Measurements from ENCODE around the gene TRMT11. TPM values are rescaled to one million over a fixed set of nuclear protein-coding genes. Genes with fewer than 3 reads are reported as not detected.

TRMT11 gene
- total and polyA plus RNA-seq, 2 of the 13 experiments (the other 11 are each of a cell fraction or from before 2014, with no cell fraction given): 42.2 to 81.9 TPM

DNA sequence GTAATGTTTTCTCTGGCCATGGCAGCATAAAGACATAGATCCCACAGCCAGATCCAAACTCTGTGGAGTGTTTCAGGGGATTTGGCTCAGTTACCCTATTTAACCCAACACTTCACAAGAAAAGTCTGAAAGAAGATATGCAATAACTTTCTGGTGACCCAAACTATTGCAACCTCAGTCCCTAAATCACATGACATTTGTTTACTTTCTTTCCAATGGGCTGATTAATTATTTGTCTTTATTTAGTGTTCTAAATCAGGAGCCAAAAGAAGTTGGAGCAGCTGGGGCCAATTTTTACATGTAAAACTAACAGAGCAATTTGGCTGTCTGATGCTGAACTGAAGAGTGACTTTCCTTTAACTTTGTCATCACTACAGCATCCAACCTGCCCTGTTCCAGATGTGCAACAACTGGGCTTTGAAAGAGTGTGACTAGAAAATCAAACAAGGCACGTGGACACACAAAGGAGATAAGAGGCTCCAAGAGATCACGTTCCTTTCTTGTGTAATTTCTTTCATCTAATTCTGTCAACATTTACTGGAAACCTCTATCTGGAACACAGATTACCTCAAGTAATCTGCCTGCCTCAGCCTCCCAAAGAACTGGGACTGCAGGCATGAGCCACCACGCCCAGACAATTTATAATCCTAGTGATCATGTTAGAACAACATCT lies 90.8 kb downstream of the TRMT11 start (continued):
- TF ChIP-seq, protein P1, sequence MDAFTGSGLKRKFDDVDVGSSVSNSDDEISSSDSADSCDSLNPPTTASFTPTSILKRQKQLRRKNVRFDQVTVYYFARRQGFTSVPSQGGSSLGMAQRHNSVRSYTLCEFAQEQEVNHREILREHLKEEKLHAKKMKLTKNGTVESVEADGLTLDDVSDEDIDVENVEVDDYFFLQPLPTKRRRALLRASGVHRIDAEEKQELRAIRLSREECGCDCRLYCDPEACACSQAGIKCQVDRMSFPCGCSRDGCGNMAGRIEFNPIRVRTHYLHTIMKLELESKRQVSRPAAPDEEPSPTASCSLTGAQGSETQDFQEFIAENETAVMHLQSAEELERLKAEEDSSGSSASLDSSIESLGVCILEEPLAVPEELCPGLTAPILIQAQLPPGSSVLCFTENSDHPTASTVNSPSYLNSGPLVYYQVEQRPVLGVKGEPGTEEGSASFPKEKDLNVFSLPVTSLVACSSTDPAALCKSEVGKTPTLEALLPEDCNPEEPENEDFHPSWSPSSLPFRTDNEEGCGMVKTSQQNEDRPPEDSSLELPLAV (CRISPR knock-in tag; conservative IDR thresholded peaks at IDR 0.05; ENCODE audit: low read depth): no peak
- no peak for TF ChIP-seq ZNF790 (CRISPR knock-in tag; IDR thresholded peaks at IDR 0.05; ENCODE audit: borderline replicate concordance)
- TF ChIP-seq, protein P2, sequence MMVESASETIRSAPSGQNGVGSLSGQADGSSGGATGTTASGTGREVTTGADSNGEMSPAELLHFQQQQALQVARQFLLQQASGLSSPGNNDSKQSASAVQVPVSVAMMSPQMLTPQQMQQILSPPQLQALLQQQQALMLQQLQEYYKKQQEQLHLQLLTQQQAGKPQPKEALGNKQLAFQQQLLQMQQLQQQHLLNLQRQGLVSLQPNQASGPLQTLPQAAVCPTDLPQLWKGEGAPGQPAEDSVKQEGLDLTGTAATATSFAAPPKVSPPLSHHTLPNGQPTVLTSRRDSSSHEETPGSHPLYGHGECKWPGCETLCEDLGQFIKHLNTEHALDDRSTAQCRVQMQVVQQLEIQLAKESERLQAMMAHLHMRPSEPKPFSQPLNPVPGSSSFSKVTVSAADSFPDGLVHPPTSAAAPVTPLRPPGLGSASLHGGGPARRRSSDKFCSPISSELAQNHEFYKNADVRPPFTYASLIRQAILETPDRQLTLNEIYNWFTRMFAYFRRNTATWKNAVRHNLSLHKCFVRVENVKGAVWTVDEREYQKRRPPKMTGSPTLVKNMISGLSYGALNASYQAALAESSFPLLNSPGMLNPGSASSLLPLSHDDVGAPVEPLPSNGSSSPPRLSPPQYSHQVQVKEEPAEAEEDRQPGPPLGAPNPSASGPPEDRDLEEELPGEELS (CRISPR knock-in tag; IDR thresholded peaks at IDR 0.05): peak; percentile 76
- TF ChIP-seq, protein P3, sequence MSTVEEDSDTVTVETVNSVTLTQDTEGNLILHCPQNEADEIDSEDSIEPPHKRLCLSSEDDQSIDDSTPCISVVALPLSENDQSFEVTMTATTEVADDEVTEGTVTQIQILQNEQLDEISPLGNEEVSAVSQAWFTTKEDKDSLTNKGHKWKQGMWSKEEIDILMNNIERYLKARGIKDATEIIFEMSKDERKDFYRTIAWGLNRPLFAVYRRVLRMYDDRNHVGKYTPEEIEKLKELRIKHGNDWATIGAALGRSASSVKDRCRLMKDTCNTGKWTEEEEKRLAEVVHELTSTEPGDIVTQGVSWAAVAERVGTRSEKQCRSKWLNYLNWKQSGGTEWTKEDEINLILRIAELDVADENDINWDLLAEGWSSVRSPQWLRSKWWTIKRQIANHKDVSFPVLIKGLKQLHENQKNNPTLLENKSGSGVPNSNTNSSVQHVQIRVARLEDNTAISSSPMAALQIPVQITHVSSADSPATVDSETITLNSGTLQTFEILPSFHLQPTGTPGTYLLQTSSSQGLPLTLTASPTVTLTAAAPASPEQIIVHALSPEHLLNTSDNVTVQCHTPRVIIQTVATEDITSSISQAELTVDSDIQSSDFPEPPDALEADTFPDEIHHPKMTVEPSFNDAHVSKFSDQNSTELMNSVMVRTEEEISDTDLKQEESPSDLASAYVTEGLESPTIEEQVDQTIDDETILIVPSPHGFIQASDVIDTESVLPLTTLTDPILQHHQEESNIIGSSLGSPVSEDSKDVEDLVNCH (CRISPR knock-in tag; IDR thresholded peaks at IDR 0.05): no peak
- TF ChIP-seq, protein P4, sequence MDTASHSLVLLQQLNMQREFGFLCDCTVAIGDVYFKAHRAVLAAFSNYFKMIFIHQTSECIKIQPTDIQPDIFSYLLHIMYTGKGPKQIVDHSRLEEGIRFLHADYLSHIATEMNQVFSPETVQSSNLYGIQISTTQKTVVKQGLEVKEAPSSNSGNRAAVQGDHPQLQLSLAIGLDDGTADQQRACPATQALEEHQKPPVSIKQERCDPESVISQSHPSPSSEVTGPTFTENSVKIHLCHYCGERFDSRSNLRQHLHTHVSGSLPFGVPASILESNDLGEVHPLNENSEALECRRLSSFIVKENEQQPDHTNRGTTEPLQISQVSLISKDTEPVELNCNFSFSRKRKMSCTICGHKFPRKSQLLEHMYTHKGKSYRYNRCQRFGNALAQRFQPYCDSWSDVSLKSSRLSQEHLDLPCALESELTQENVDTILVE (CRISPR knock-in tag; IDR thresholded peaks at IDR 0.05): 0 out of 2 replicates have a peak, but pooled peaks have one; percentile 46
- TF ChIP-seq SOX6 (IDR thresholded peaks at IDR 0.05): no peak
- TF ChIP-seq SOX6 (CRISPR knock-in tag; IDR thresholded peaks at IDR 0.05): peak; percentile 96
- TF ChIP-seq FOXJ3 (CRISPR knock-in tag; IDR thresholded peaks at IDR 0.05; ENCODE audit: borderline replicate concordance): peak; percentile 88; the same call in 1 of the 2 replicates
- TF ChIP-seq, protein P5, sequence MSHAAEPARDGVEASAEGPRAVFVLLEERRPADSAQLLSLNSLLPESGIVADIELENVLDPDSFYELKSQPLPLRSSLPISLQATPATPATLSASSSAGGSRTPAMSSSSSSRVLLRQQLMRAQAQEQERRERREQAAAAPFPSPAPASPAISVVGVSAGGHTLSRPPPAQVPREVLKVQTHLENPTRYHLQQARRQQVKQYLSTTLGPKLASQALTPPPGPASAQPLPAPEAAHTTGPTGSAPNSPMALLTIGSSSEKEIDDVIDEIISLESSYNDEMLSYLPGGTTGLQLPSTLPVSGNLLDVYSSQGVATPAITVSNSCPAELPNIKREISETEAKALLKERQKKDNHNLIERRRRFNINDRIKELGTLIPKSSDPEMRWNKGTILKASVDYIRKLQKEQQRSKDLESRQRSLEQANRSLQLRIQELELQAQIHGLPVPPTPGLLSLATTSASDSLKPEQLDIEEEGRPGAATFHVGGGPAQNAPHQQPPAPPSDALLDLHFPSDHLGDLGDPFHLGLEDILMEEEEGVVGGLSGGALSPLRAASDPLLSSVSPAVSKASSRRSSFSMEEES (CRISPR knock-in tag; IDR thresholded peaks at IDR 0.05): peak; percentile 78
- TF ChIP-seq CREM (IDR thresholded peaks at IDR 0.05): peak; percentile 31; the same call in 1 of the 2 replicates
- TF ChIP-seq CREM (CRISPR knock-in tag; IDR thresholded peaks at IDR 0.05): no peak
- peak; percentile 60; the same call in 1 of the 2 replicates for TF ChIP-seq HMG20B (CRISPR knock-in tag; conservative IDR thresholded peaks at IDR 0.05)
- peak; percentile 93 for TF ChIP-seq NCOA2 (CRISPR knock-in tag; IDR thresholded peaks at IDR 0.05)
- TF ChIP-seq, protein P6, sequence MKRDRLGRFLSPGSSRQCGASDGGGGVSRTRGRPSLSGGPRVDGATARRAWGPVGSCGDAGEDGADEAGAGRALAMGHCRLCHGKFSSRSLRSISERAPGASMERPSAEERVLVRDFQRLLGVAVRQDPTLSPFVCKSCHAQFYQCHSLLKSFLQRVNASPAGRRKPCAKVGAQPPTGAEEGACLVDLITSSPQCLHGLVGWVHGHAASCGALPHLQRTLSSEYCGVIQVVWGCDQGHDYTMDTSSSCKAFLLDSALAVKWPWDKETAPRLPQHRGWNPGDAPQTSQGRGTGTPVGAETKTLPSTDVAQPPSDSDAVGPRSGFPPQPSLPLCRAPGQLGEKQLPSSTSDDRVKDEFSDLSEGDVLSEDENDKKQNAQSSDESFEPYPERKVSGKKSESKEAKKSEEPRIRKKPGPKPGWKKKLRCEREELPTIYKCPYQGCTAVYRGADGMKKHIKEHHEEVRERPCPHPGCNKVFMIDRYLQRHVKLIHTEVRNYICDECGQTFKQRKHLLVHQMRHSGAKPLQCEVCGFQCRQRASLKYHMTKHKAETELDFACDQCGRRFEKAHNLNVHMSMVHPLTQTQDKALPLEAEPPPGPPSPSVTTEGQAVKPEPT (CRISPR knock-in tag; IDR thresholded peaks at IDR 0.05; ENCODE audit: low read depth): no peak
- TF ChIP-seq, protein P7, sequence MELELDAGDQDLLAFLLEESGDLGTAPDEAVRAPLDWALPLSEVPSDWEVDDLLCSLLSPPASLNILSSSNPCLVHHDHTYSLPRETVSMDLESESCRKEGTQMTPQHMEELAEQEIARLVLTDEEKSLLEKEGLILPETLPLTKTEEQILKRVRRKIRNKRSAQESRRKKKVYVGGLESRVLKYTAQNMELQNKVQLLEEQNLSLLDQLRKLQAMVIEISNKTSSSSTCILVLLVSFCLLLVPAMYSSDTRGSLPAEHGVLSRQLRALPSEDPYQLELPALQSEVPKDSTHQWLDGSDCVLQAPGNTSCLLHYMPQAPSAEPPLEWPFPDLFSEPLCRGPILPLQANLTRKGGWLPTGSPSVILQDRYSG (CRISPR knock-in tag; IDR thresholded peaks at IDR 0.05): no peak
- 0 out of 2 replicates have a peak, but pooled peaks have one; percentile 70 for TF ChIP-seq ARNTL (CRISPR knock-in tag; IDR thresholded peaks at IDR 0.05)
- TF ChIP-seq MBD4 (IDR thresholded peaks at IDR 0.05; ENCODE audit: borderline replicate concordance, low read length): peak; percentile 48; the same call in 1 of the 2 replicates
- no peak for TF ChIP-seq ZNF616 (CRISPR knock-in tag; IDR thresholded peaks at IDR 0.05; ENCODE audit: low read depth)

Data from HepG2 (cell line).